ENCODE data around the gene EXD1.

GRCh38 chr15:41258750-41259471, 28.4 kb upstream of the EXD1 start:
- TF ChIP-seq CTCF (IDR thresholded peaks at IDR 0.05) = no peak
- no peak for TF ChIP-seq POLR2AphosphoS5 (IDR thresholded peaks at IDR 0.05)
- no peak for TF ChIP-seq POLR2A (IDR thresholded peaks at IDR 0.05)
- TF ChIP-seq EP300 (IDR thresholded peaks at IDR 0.05) = no peak
